ENCODE results near the gene RHOH. TPM values are rescaled to one million over a fixed set of nuclear protein-coding genes. Genes with fewer than 3 reads are reported as not detected.

RHOH gene
- total and polyA plus RNA-seq, 2 of the 13 experiments (the other 11 are each of a cell fraction or from before 2014, with no cell fraction given), result 0.57 TPM; not detected in 1

- POLR2A ChIA-PET, result no interaction called here
- Histone ChIP-seq H3K27ac (ENCODE audit: extremely low read length, insufficient read depth, low read length) (no peak overlapping the region), H3K4me1 (ENCODE audit: insufficient read depth, low read length) (no peaks in the 10 kb centered on the region), H3K4me2 (ENCODE audit: low read depth, low read length) (no peak overlapping the region), H3K9ac (ENCODE audit: insufficient read depth, low read depth, low read length) (no peak overlapping the region), H2AFZ (ENCODE audit: low read length) (no peak overlapping the region), H3K36me3 (replicated peaks in 1 of 2; ENCODE audit: control insufficient read depth in 1 of 2, insufficient read depth in 2 of 2, low read length in 2 of 2) (no peaks in the 10 kb centered on the region), H3K4me3 (replicated peaks in 1 of 3; ENCODE audit: insufficient read depth in 1 of 3, low read depth in 2 of 3, low read length in 3 of 3) (no peak overlapping the region), H4K20me1 (ENCODE audit: insufficient read depth, low read length) (no peaks in the 10 kb centered on the region), H3K27me3 (ENCODE audit: control insufficient read depth in 1 of 2, insufficient read depth in 2 of 2, low read length in 2 of 2) (no peaks in the 10 kb centered on the region; a peak in 1 of 5 replicates), H3K79me2 (ENCODE audit: insufficient read depth, low read length) (no peaks in the 10 kb centered on the region), H3K9me3 (ENCODE audit: low read length) (no peaks in the 10 kb centered on the region)
- CTCF ChIA-PET (ENCODE audit: low intra/inter-chr PET ratio, low total read pairs), result no interaction called here
- no TSS peak for BruUV-seq (replicated peaks)
- WGBS (ENCODE audit: low lambda C conversion rate), result 0% methylated on average over 1 of the region's 1 CpG
- intact Hi-C loops (cut with micrococcal nuclease; ENCODE audit: unreplicated experiment), result no loop called here
- ATAC-seq, result no peak
- no peak for FAIRE-seq
- no peak for DNase-seq (ENCODE audit: low spot score)
- in situ Hi-C loops (cut with HindIII; ENCODE audit: extremely low pct_ligation_motif_present, low pct_unique_long_range_greater_than_20kb), result no loop called here
- TF ChIP-seq, protein P1, sequence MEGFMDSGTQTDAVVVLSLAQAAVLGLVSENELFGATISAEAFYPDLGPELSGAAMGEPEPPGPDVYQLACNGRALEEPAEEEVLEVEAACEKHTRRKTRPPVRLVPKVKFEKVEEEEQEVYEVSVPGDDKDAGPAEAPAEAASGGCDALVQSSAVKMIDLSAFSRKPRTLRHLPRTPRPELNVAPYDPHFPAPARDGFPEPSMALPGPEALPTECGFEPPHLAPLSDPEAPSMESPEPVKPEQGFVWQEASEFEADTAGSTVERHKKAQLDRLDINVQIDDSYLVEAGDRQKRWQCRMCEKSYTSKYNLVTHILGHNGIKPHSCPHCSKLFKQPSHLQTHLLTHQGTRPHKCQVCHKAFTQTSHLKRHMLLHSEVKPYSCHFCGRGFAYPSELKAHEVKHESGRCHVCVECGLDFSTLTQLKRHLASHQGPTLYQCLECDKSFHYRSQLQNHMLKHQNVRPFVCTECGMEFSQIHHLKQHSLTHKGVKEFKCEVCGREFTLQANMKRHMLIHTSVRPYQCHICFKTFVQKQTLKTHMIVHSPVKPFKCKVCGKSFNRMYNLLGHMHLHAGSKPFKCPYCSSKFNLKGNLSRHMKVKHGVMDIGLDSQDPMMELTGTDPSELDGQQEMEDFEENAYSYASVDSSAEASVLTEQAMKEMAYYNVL (CRISPR knock-in tag; IDR thresholded peaks at IDR 0.05; ENCODE audit: borderline replicate concordance), result no peak
- TF ChIP-seq, protein P2, sequence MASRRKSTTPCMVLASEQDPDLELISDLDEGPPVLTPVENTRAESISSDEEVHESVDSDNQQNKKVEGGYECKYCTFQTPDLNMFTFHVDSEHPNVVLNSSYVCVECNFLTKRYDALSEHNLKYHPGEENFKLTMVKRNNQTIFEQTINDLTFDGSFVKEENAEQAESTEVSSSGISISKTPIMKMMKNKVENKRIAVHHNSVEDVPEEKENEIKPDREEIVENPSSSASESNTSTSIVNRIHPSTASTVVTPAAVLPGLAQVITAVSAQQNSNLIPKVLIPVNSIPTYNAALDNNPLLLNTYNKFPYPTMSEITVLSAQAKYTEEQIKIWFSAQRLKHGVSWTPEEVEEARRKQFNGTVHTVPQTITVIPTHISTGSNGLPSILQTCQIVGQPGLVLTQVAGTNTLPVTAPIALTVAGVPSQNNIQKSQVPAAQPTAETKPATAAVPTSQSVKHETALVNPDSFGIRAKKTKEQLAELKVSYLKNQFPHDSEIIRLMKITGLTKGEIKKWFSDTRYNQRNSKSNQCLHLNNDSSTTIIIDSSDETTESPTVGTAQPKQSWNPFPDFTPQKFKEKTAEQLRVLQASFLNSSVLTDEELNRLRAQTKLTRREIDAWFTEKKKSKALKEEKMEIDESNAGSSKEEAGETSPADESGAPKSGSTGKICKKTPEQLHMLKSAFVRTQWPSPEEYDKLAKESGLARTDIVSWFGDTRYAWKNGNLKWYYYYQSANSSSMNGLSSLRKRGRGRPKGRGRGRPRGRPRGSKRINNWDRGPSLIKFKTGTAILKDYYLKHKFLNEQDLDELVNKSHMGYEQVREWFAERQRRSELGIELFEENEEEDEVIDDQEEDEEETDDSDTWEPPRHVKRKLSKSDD (CRISPR knock-in tag; IDR thresholded peaks at IDR 0.05; ENCODE audit: low read depth), result no peak
- TF ChIP-seq ZBTB49 (CRISPR knock-in tag; IDR thresholded peaks at IDR 0.05; ENCODE audit: borderline replicate concordance), result no peak
- TF ChIP-seq REPIN1 (CRISPR knock-in tag; IDR thresholded peaks at IDR 0.05; ENCODE audit: borderline replicate concordance, low read depth), result no peak
These were observed 17.5 kb upstream of the RHOH start for GRCh38 chr4:40179360-40179759.

All from HepG2 (cell line).